Transverse colon (tissue), 4 donors: ENCODE data around the gene PIMREG. TPM values are rescaled to one million over a fixed set of nuclear protein-coding genes. Genes with fewer than 3 reads are reported as not detected.

ENCODE experiments used
- DNase-seq: peaks from one replicate; pipeline ENCODE4 v3.0.0-alpha.2; 2019
- H3K27ac ChIP-seq, 4 donors: fragments of 200-600 bp; sonication (generic); 2 replicates each; pipeline ENCODE4 v1.5.1; 2016 to 2018; ENCODE audit warnings: inconsistent platforms in 4 of 4
- H3K27me3 ChIP-seq: fragments of 200-600 bp; sonication (generic); 2 replicates; pipeline ENCODE4 v1.5.1; 2017; ENCODE audit warnings: inconsistent platforms
- H3K36me3 ChIP-seq, 4 donors: fragments of 200-600 bp; sonication (generic); 2 replicates each; pipeline ENCODE4 v1.5.1; 2017 to 2019; ENCODE audit warnings: inconsistent platforms in 4 of 4
- H3K4me1 ChIP-seq, 4 donors: fragments of 200-600 bp; sonication (generic); 2 replicates each; pipeline ENCODE4 v1.5.1; 2017 to 2020; ENCODE audit warnings: inconsistent platforms in 4 of 4
- H3K4me3 ChIP-seq, 4 donors: fragments of 200-600 bp; sonication (generic); 1 replicate in 1 of 4; 2 replicates in 3 of 4; pipeline versions ENCODE4 v1.5.1 to v1.6.1; 2017 to 2019; ENCODE audit warnings: inconsistent platforms in 4 of 4
- H3K9me3 ChIP-seq, 2 donors: fragments of 200-600 bp; sonication (generic); 2 replicates each; pipeline ENCODE4 v1.5.1; 2017 to 2019; ENCODE audit warnings: inconsistent platforms in 2 of 2
- CTCF ChIP-seq, 5 experiments: fragments of 200-600 bp in 3 of 5; fragments of 450-650 bp in 2 of 5; sonication (generic) in 3 of 5; IDR thresholded peaks; 1 replicate in 2 of 5; 2 replicates in 3 of 5; pipeline ENCODE4 v1.5.1; 2016 to 2017; ENCODE audit warnings: antibody characterized with exemption in 5 of 5, inconsistent platforms in 3 of 5, mild to moderate bottlenecking in 2 of 5, moderate library complexity in 1 of 5
- EP300 ChIP-seq: sonication (generic); formaldehyde crosslinking; IDR thresholded peaks from one replicate; pipeline ENCODE4 v1.6.1; 2017; ENCODE audit warnings: antibody characterized with exemption, low read depth
- POLR2A ChIP-seq: fragments of 450-650 bp; IDR thresholded peaks from one replicate; pipeline ENCODE4 v1.6.1; 2016; ENCODE audit warnings: antibody characterized with exemption, mild to moderate bottlenecking, moderate library complexity
- POLR2AphosphoS5 ChIP-seq, 3 donors: sonication (generic); formaldehyde crosslinking; IDR thresholded peaks; one replicate each; pipeline ENCODE4 v1.6.1; 2016; ENCODE audit warnings: antibody characterized with exemption in 3 of 3
- WGBS, 2 donors: methylation state at CpG; one replicate each; pipeline ENCODE4 v1.1.5; 2018; ENCODE audit warnings: low coverage in 1 of 2; 5-methylcytosine and 5-hydroxymethylcytosine counted together
- in situ Hi-C, 4 donors: fragments of 200-750 bp; cut with MboI; loops; one replicate each; pipeline versions ENCODE4 v1.15.0 to v1.15.1; 2017; ENCODE audit warnings: low sequenced_read_pairs in 3 of 4, low pct_ligation_motif_present in 1 of 4, low pct_unique_long_range_greater_than_20kb in 1 of 4
- intact Hi-C: fragments of 100-400 bp; cut with DNase I; formaldehyde crosslinking; loops from one replicate; pipeline ENCODE4 v1.15.1; 2023; ENCODE audit warnings: low total_unique reads
- total RNA-seq, 4 donors: library from RNA; depleted of rRNA; stranded (reverse); fragments of >200 nt; gene quantifications; one replicate each; pipeline ENCODE4 v1.1.0, GENCODE V29; 2016

Gene PIMREG
- total RNA-seq, 4 donors from 2014 or later, result 0.41 to 8.4 (median 0.79) TPM; not detected in 1

- TF ChIP-seq EP300 (no peak), POLR2AphosphoS5 (IDR thresholded peaks at IDR 0.05) (no peak), CTCF (IDR thresholded peaks at IDR 0.05) (peak in 3 of 5 experiments; percentile 4 to 12 (median 9)), POLR2A (no peak)
- Histone ChIP-seq H3K36me3 (no peaks in the 10 kb centered on the region), H3K27me3 (no peaks in the 10 kb centered on the region), H3K27ac (no peak overlapping the region), H3K9me3 (peaks cover 8 to 9% of the 10 kb centered on the region in 2 donors), H3K4me3 (no peak overlapping the region), H3K4me1 (peaks cover 0 to 7% (median 0%) of the 10 kb centered on the region in 4 donors)
- DNase-seq, result no peak
- intact Hi-C loops (no loop called here), in situ Hi-C loops (loop anchor here in 1 of 4 donors (10.0 kb wide), 1 partner anchor 846 kb away; the partner anchor contains the start of gene NLRP1)
Measured at GRCh38 chr17:6430769-6431168, 13.5 kb upstream of the PIMREG start.

- WGBS, 2 donors, result 85 to 93% methylated on average over 3 to 16 of the region's 16 CpGs
- peaks cover 8 to 9% of the 10 kb centered on the region in 2 donors for H3K9me3 ChIP-seq
- no peak within 1 kb of the TSS for H3K27ac ChIP-seq
- DNase-seq, result no peak
- H3K27me3 ChIP-seq, result peaks cover 31% of the 10 kb centered on the region
- H3K4me3 ChIP-seq, result no peak within 1 kb of the TSS
- H3K36me3 ChIP-seq, result no peaks in the 10 kb centered on the region
- in situ Hi-C loops (loop anchor here in 1 of 4 donors (10.0 kb wide), 1 partner anchor 850 kb away; the partner anchor contains the start of gene NLRP1), intact Hi-C loops (no loop called here)
- TF ChIP-seq POLR2AphosphoS5 (IDR thresholded peaks at IDR 0.05) (no peak), POLR2A (no peak), CTCF (IDR thresholded peaks at IDR 0.05) (no peak), EP300 (no peak)
- no peaks in the 10 kb centered on the region for H3K4me1 ChIP-seq
Measured at GRCh38 chr17:6435051-6435450, 9.2 kb upstream of the PIMREG start, which contains the start of gene AIPL1. TSS of gene AIPL1 (minus strand) at chr17:6435121. CDS start at chr17:6435104, 17 bp downstream.

- in situ Hi-C loops (loop anchor here in 1 of 4 donors (10.0 kb wide), 1 partner anchor 851 kb away; the partner anchor contains the start of gene NLRP1), intact Hi-C loops (no loop called here)
- no peak overlapping the region for H3K27ac ChIP-seq
- peak; percentile 69 for DNase-seq
- no peaks in the 10 kb centered on the region for H3K4me1 ChIP-seq
- peaks cover 32% of the 10 kb centered on the region for H3K27me3 ChIP-seq
- H3K9me3 ChIP-seq, result peaks cover 2 to 4% of the 10 kb centered on the region in 2 donors
- H3K4me3 ChIP-seq, result no peak overlapping the region
- 21% methylated on average over 9 of the region's 9 CpGs; no CpG with 5 or more reads in 1 of the 2 donors for WGBS, 2 donors
- TF ChIP-seq CTCF (IDR thresholded peaks at IDR 0.05) (peak; percentile 68 to 87 (median 80)), POLR2AphosphoS5 (IDR thresholded peaks at IDR 0.05) (no peak)
- no peaks in the 10 kb centered on the region for H3K36me3 ChIP-seq
Measured at GRCh38 chr17:6435968-6436367, 8.3 kb upstream of the PIMREG start.

- no peak for DNase-seq
- in situ Hi-C loops (loop anchor here in 1 of 4 donors (10.0 kb wide), 1 partner anchor 853 kb away; the partner anchor contains the start of gene NLRP1), intact Hi-C loops (no loop called here)
- no peak overlapping the region for H3K4me3 ChIP-seq
- H3K9me3 ChIP-seq, result no peaks in the 10 kb centered on the region
- H3K27me3 ChIP-seq, result peaks cover 32% of the 10 kb centered on the region
- no peak overlapping the region for H3K27ac ChIP-seq
- H3K36me3 ChIP-seq, result no peaks in the 10 kb centered on the region
- H3K4me1 ChIP-seq, result no peaks in the 10 kb centered on the region
- 22% methylated on average over 4 of the region's 4 CpGs; no CpG with 5 or more reads in 1 of the 2 donors for WGBS, 2 donors
- TF ChIP-seq CTCF (IDR thresholded peaks at IDR 0.05), result no peak
Measured at GRCh38 chr17:6437466-6437865, 6.8 kb upstream of the PIMREG start.
